Skeletal muscle satellite cell (primary cell): ENCODE data around the gene AR.

Source experiments
- H3K27me3 ChIP-seq: 2 replicates; pipeline ENCODE4 v1.7.0; 2013; ENCODE audit warnings: low read length; ENCODE audit not compliant: control insufficient read depth, insufficient read depth
- H3K36me3 ChIP-seq: 2 replicates; pipeline ENCODE4 v1.7.0; 2013; ENCODE audit warnings: mild to moderate bottlenecking, control low read depth, low read length; ENCODE audit not compliant: insufficient read depth
- H3K4me1 ChIP-seq: 2 replicates; pipeline ENCODE4 v1.7.0; 2013; ENCODE audit warnings: low read length; ENCODE audit not compliant: control insufficient read depth, insufficient read depth
- H3K4me2 ChIP-seq: 2 replicates; pipeline ENCODE4 v1.7.0; 2013; ENCODE audit warnings: mild to moderate bottlenecking, low read length
- H3K4me3 ChIP-seq: 2 replicates; pipeline ENCODE4 v1.7.0; 2013; ENCODE audit warnings: low read length
- H3K9ac ChIP-seq: 2 replicates; pipeline ENCODE4 v1.7.0; 2013; ENCODE audit warnings: mild to moderate bottlenecking, low read depth, low read length, moderate library complexity
- H3K9me3 ChIP-seq: replicated peaks from 2 replicates; pipeline ENCODE4 v1.7.0; 2013; ENCODE audit warnings: mild to moderate bottlenecking, control low read depth, low read length

Gene AR

DNA sequence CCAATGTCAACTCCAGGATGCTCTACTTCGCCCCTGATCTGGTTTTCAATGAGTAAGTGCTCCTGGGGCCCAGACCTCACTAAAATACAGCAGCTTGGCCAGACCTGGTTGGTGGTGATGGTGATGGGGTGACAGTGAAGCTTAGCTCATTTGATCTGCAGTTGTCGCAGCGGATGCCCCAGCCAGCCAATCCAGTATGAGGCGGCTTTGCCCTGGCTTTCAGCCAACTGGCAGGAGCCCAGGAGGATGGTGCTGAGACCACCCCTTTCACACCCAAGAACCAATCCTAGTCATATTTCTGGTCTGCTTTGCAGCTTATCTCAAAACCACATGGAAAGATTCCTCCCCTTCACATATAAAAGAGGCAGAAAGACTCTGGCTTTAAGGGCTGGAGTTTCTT lies 173.8 kb downstream of the AR start:
- Histone ChIP-seq H3K9ac (no peak overlapping the region), H3K4me2 (no peak overlapping the region), H3K36me3 (peaks cover 14% of the 10 kb centered on the region), H3K4me1 (no peaks in the 10 kb centered on the region), H3K27me3 (no peaks in the 10 kb centered on the region), H3K9me3 (no peaks in the 10 kb centered on the region), H3K4me3 (no peak overlapping the region)

- peaks cover 16% of the 10 kb centered on the region for H3K36me3 ChIP-seq
- no peaks in the 10 kb centered on the region for H3K9me3 ChIP-seq
- H3K4me2 ChIP-seq, result no peak overlapping the region
- no peaks in the 10 kb centered on the region for H3K27me3 ChIP-seq
- no peaks in the 10 kb centered on the region for H3K4me1 ChIP-seq
- H3K4me3 ChIP-seq, result no peak overlapping the region
- no peak overlapping the region for H3K9ac ChIP-seq
These were observed 175.1 kb downstream of the AR start for GRCh38 chrX:67718926-67719325.

GRCh38 chrX:67720344-67720743 lies 176.5 kb downstream of the AR start:
- H3K9ac ChIP-seq, result no peak overlapping the region
- H3K36me3 ChIP-seq, result peaks cover 16% of the 10 kb centered on the region
- no peaks in the 10 kb centered on the region for H3K9me3 ChIP-seq
- H3K4me1 ChIP-seq, result no peaks in the 10 kb centered on the region
- no peak overlapping the region for H3K4me3 ChIP-seq
- no peak overlapping the region for H3K4me2 ChIP-seq
- no peaks in the 10 kb centered on the region for H3K27me3 ChIP-seq

- Histone ChIP-seq H3K4me3 (no peak overlapping the region), H3K9me3 (no peaks in the 10 kb centered on the region), H3K27me3 (no peaks in the 10 kb centered on the region), H3K4me1 (no peaks in the 10 kb centered on the region), H3K36me3 (peaks cover 16% of the 10 kb centered on the region), H3K4me2 (no peak overlapping the region), H3K9ac (no peak overlapping the region)
These were observed 177.5 kb downstream of the AR start for GRCh38 chrX:67721321-67721720.

DNA sequence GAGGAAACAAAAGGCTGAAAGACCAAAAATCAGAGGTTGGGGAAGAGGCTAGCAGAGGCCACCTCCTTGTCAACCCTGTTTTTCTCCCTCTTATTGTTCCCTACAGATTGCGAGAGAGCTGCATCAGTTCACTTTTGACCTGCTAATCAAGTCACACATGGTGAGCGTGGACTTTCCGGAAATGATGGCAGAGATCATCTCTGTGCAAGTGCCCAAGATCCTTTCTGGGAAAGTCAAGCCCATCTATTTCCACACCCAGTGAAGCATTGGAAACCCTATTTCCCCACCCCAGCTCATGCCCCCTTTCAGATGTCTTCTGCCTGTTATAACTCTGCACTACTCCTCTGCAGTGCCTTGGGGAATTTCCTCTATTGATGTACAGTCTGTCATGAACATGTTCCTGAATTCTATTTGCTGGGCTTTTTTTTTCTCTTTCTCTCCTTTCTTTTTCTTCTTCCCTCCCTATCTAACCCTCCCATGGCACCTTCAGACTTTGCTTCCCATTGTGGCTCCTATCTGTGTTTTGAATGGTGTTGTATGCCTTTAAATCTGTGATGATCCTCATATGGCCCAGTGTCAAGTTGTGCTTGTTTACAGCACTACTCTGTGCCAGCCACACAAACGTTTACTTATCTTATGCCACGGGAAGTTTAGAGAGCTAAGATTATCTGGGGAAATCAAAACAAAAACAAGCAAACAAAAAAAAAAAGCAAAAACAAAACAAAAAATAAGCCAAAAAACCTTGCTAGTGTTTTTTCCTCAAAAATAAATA lies 179.9 kb downstream of the AR start:
- H3K4me2 ChIP-seq, result no peak overlapping the region
- H3K4me3 ChIP-seq, result no peak overlapping the region
- no peak overlapping the region for H3K9ac ChIP-seq
- H3K9me3 ChIP-seq, result no peaks in the 10 kb centered on the region
- H3K4me1 ChIP-seq, result no peaks in the 10 kb centered on the region
- H3K27me3 ChIP-seq, result no peaks in the 10 kb centered on the region
- peaks cover 8% of the 10 kb centered on the region for H3K36me3 ChIP-seq

GRCh38 chrX:67724359-67725110 lies 180.7 kb downstream of the AR start:
- peaks cover 7% of the 10 kb centered on the region for H3K36me3 ChIP-seq
- H3K9me3 ChIP-seq, result no peaks in the 10 kb centered on the region
- no peak overlapping the region for H3K4me3 ChIP-seq
- H3K4me1 ChIP-seq, result no peaks in the 10 kb centered on the region
- no peak overlapping the region for H3K9ac ChIP-seq
- no peaks in the 10 kb centered on the region for H3K27me3 ChIP-seq
- no peak overlapping the region for H3K4me2 ChIP-seq

DNA sequence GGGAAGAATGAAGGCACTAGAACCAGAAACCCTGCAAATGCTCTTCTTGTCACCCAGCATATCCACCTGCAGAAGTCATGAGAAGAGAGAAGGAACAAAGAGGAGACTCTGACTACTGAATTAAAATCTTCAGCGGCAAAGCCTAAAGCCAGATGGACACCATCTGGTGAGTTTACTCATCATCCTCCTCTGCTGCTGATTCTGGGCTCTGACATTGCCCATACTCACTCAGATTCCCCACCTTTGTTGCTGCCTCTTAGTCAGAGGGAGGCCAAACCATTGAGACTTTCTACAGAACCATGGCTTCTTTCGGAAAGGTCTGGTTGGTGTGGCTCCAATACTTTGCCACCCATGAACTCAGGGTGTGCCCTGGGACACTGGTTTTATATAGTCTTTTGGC lies 181.7 kb downstream of the AR start:
- H3K4me1 ChIP-seq, result no peaks in the 10 kb centered on the region
- H3K36me3 ChIP-seq, result peaks cover 7% of the 10 kb centered on the region
- H3K9ac ChIP-seq, result no peak overlapping the region
- no peaks in the 10 kb centered on the region for H3K9me3 ChIP-seq
- H3K4me3 ChIP-seq, result no peak overlapping the region
- H3K27me3 ChIP-seq, result no peaks in the 10 kb centered on the region
- H3K4me2 ChIP-seq, result no peak overlapping the region

- H3K9me3 ChIP-seq, result no peaks in the 10 kb centered on the region
These were observed 182.2 kb downstream of the AR start for GRCh38 chrX:67726018-67726417.

DNA sequence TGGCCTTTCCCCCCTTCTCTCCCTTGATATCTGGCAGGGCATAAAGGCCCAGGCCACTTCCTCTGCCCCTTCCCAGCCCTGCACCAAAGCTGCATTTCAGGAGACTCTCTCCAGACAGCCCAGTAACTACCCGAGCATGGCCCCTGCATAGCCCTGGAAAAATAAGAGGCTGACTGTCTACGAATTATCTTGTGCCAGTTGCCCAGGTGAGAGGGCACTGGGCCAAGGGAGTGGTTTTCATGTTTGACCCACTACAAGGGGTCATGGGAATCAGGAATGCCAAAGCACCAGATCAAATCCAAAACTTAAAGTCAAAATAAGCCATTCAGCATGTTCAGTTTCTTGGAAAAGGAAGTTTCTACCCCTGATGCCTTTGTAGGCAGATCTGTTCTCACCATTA lies 183.8 kb downstream of the AR start:
- Histone ChIP-seq H3K4me2 (no peak overlapping the region), H3K9ac (no peak overlapping the region), H3K36me3 (peaks cover 2% of the 10 kb centered on the region), H3K4me3 (no peak overlapping the region), H3K4me1 (no peaks in the 10 kb centered on the region), H3K27me3 (no peaks in the 10 kb centered on the region), H3K9me3 (no peaks in the 10 kb centered on the region)

More at GRCh38 chrX:67726018-67726417, 182.2 kb downstream of the AR start:
- Histone ChIP-seq H3K4me3 (no peak overlapping the region), H3K4me1 (no peaks in the 10 kb centered on the region), H3K27me3 (no peaks in the 10 kb centered on the region), H3K9ac (no peak overlapping the region), H3K4me2 (no peak overlapping the region), H3K36me3 (peaks cover 7% of the 10 kb centered on the region)

DNA sequence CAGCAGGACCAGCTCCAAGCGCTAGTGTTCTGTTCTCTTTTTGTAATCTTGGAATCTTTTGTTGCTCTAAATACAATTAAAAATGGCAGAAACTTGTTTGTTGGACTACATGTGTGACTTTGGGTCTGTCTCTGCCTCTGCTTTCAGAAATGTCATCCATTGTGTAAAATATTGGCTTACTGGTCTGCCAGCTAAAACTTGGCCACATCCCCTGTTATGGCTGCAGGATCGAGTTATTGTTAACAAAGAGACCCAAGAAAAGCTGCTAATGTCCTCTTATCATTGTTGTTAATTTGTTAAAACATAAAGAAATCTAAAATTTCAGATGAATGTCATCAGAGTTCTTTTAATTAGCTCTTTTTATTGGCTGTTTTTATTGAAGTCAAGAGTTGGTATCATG lies 186.5 kb downstream of the AR start:
- no peaks in the 10 kb centered on the region for H3K4me1 ChIP-seq
- no peaks in the 10 kb centered on the region for H3K36me3 ChIP-seq
- no peak overlapping the region for H3K4me2 ChIP-seq
- no peak overlapping the region for H3K9ac ChIP-seq
- no peaks in the 10 kb centered on the region for H3K9me3 ChIP-seq
- no peaks in the 10 kb centered on the region for H3K27me3 ChIP-seq
- H3K4me3 ChIP-seq, result no peak overlapping the region

DNA sequence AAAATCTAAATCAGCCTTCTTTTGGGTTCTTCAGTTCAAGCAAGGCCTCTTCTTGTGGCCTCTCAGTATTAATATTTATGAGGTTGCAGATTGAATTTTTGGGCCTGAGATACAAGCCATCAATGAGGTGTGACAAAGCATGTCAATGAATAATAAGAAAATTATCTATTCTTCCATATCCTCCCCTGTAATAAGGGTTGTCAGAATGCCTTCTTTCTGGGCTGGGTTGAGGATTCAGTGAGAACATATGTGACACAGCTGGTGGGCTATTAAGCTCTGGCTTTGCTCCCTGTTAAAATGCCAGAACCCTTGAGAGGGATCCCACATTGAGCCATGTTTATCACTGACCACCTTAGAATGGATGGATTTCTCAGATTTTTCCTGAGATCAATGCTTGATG lies 187.2 kb downstream of the AR start:
- Histone ChIP-seq H3K4me1 (no peaks in the 10 kb centered on the region), H3K9me3 (no peaks in the 10 kb centered on the region), H3K27me3 (no peaks in the 10 kb centered on the region), H3K36me3 (no peaks in the 10 kb centered on the region), H3K4me2 (no peak overlapping the region), H3K9ac (no peak overlapping the region), H3K4me3 (no peak overlapping the region)

DNA sequence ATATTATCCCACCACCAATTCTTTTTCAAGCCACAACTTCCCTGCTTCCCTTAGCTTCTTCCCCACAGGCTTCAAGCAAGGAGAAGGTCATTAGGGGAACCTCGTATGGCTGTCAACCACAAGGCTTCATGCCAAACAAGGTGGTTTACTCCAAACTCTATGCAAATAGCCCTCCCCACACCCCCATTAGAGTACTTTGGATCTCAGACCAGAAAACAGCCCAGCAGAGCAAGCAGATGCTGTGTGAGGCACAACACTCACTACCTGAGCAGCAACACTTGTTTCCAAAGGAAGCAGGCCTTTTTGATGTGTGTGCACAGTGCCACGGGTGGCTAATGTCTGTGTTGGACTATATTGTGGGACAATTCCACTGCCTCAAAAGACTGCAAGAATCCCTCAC lies 189.0 kb downstream of the AR start:
- no peaks in the 10 kb centered on the region for H3K27me3 ChIP-seq
- no peak overlapping the region for H3K9ac ChIP-seq
- H3K4me3 ChIP-seq, result no peak overlapping the region
- H3K4me1 ChIP-seq, result no peaks in the 10 kb centered on the region
- no peaks in the 10 kb centered on the region for H3K36me3 ChIP-seq
- no peak overlapping the region for H3K4me2 ChIP-seq
- no peaks in the 10 kb centered on the region for H3K9me3 ChIP-seq
